Neural cell (in vitro differentiated cells): ENCODE results near the gene MAST2. TPM values are rescaled to one million over a fixed set of nuclear protein-coding genes. Genes with fewer than 3 reads are reported as not detected.

Source experiments
- H2AFZ ChIP-seq: fragments of 200-600, 300-800 bp; sonication (generic), shearing (Covaris generic); 2 replicates; pipeline ENCODE4 v1.6.0; 2014; ENCODE audit warnings: low read depth, mild to moderate bottlenecking, antibody characterized with exemption, low read length, moderate library complexity
- H3F3A ChIP-seq: fragments of 200-600 bp; shearing (Covaris generic); 2 replicates; pipeline ENCODE4 v1.6.1; 2016; ENCODE audit warnings: mild to moderate bottlenecking, moderate library complexity, mixed read lengths, antibody characterized with exemption, low read length; ENCODE audit not compliant: insufficient read depth, poor library complexity, severe bottlenecking
- H3K27ac ChIP-seq: fragments of 200-600, 300-800 bp; sonication (generic), shearing (Covaris generic); 2 replicates; pipeline ENCODE4 v1.5.1; 2014; ENCODE audit warnings: mild to moderate bottlenecking, low read length, moderate library complexity
- H3K27me3 ChIP-seq: fragments of 300-800, 200-600 bp; sonication (generic), shearing (Covaris generic); 2 replicates; pipeline ENCODE4 v1.6.0; 2014; ENCODE audit warnings: mild to moderate bottlenecking, low read depth, low read length, moderate library complexity; ENCODE audit not compliant: insufficient read depth
- H3K36me3 ChIP-seq: fragments of 300-800, 200-600 bp; sonication (generic), shearing (Covaris generic); 2 replicates; pipeline ENCODE4 v1.5.1; 2014; ENCODE audit warnings: mild to moderate bottlenecking, antibody characterized with exemption, low read length, moderate library complexity; ENCODE audit not compliant: insufficient read depth
- H3K4me2 ChIP-seq: fragments of 300-800, 200-600 bp; sonication (generic), shearing (Covaris generic); 2 replicates; pipeline ENCODE4 v1.6.0; 2014; ENCODE audit warnings: mild to moderate bottlenecking, low read length
- H3K4me3 ChIP-seq: fragments of 300-800, 200-600 bp; sonication (generic), shearing (Covaris generic); 2 replicates; pipeline ENCODE4 v1.5.1; 2014; ENCODE audit warnings: mild to moderate bottlenecking, low read length, moderate library complexity
- H3K79me2 ChIP-seq: fragments of 200-600 bp; shearing (Covaris generic); replicated peaks from 2 replicates; pipeline ENCODE4 v1.6.0; 2014; ENCODE audit warnings: mild to moderate bottlenecking, low read length, moderate library complexity; ENCODE audit not compliant: insufficient read depth
- H3K9ac ChIP-seq: fragments of 300-800, 200-600 bp; sonication (generic), shearing (Covaris generic); 2 replicates; pipeline ENCODE4 v1.6.1; 2016; ENCODE audit warnings: mild to moderate bottlenecking, low read length, mixed read lengths
- H3K9me2 ChIP-seq: fragments of 200-600 bp; shearing (Covaris generic); 2 replicates; pipeline ENCODE4 v1.6.1; 2016; ENCODE audit warnings: mild to moderate bottlenecking, low read length, mixed read lengths; ENCODE audit not compliant: insufficient read depth
- H3K9me3 ChIP-seq: fragments of 200-600, 300-800 bp; sonication (generic), shearing (Covaris generic); 2 replicates; pipeline ENCODE4 v1.6.1; 2016; ENCODE audit warnings: mild to moderate bottlenecking, mixed run types, low read length, moderate library complexity, mixed read lengths
- H4K20me1 ChIP-seq: fragments of 200-600 bp; shearing (Covaris generic); 2 replicates; pipeline ENCODE4 v1.6.1; 2016; ENCODE audit warnings: mild to moderate bottlenecking, mixed run types; ENCODE audit not compliant: insufficient read depth
- CTCF ChIP-seq: fragments of 450-650 bp; IDR thresholded peaks from 2 replicates; pipeline ENCODE4 v1.5.1; 2014; ENCODE audit warnings: antibody characterized with exemption, mild to moderate bottlenecking, moderate library complexity; ENCODE audit not compliant: poor library complexity, severe bottlenecking
- EP300 ChIP-seq: fragments of 450-650 bp; conservative IDR thresholded peaks from 2 replicates; pipeline ENCODE4 v1.6.1; 2014; ENCODE audit warnings: antibody characterized with exemption, mild to moderate bottlenecking, moderate library complexity; ENCODE audit not compliant: poor library complexity, severe bottlenecking
- EZH2 ChIP-seq: fragments of 200-600, 300-800 bp; shearing (Covaris generic), sonication (generic); IDR thresholded peaks from 2 replicates; pipeline ENCODE4 v1.6.1; 2014; ENCODE audit warnings: antibody characterized with exemption, low read length, borderline replicate concordance, mild to moderate bottlenecking; ENCODE audit not compliant: insufficient read depth, poor library complexity, severe bottlenecking
- MXI1 ChIP-seq: fragments of 450-650 bp; conservative IDR thresholded peaks from 2 replicates; pipeline ENCODE4 v1.6.1; 2014; ENCODE audit warnings: antibody characterized with exemption, mild to moderate bottlenecking; ENCODE audit not compliant: poor library complexity, severe bottlenecking
- POLR2AphosphoS5 ChIP-seq: IDR thresholded peaks from 2 replicates; pipeline ENCODE4 v1.6.1; 2012
- RAD21 ChIP-seq: fragments of 450-650 bp; conservative IDR thresholded peaks from 2 replicates; pipeline ENCODE4 v1.6.1; 2014; ENCODE audit warnings: antibody characterized with exemption, mild to moderate bottlenecking, moderate library complexity
- REST ChIP-seq: IDR thresholded peaks from 2 replicates; pipeline ENCODE4 v1.6.1; 2012; ENCODE audit warnings: borderline replicate concordance
- SMC3 ChIP-seq: fragments of 450-650 bp; conservative IDR thresholded peaks from 2 replicates; pipeline ENCODE4 v1.6.1; 2014; ENCODE audit warnings: antibody characterized with exemption, mild to moderate bottlenecking, moderate library complexity; ENCODE audit not compliant: poor library complexity
- TAF1 ChIP-seq: IDR thresholded peaks from 2 replicates; pipeline ENCODE4 v1.6.1; 2012; ENCODE audit warnings: low read depth
- polyA plus RNA-seq: library from polyadenylated mRNA; depleted of rRNA; stranded (reverse); fragments of >200 nt; gene quantifications from 2 replicates; pipeline ENCODE4 v1.2.3, GENCODE V29; 2014

The MAST2 gene
- polyA plus RNA-seq, 1 donor from 2014 or later: 22.2 TPM

GRCh38 chr1:45971335-45971734, 167.9 kb downstream of the MAST2 start:
- Histone ChIP-seq H3K79me2 (no peaks in the 10 kb centered on the region), H4K20me1 (no peaks in the 10 kb centered on the region), H3K4me2 (no peak overlapping the region), H3K9ac (no peak overlapping the region), H3K27me3 (no peaks in the 10 kb centered on the region), H3K27ac (no peak overlapping the region), H3K36me3 (peaks cover 8% of the 10 kb centered on the region), H2AFZ (no peak overlapping the region), H3K9me2 (no peaks in the 10 kb centered on the region), H3F3A (no peaks in the 10 kb centered on the region), H3K4me3 (no peak overlapping the region), H3K9me3 (no peaks in the 10 kb centered on the region)
- TF ChIP-seq REST (no peak), SMC3 (no peak), TAF1 (no peak), RAD21 (no peak), EP300 (no peak), MXI1 (no peak), EZH2 (no peak), CTCF (no peak), POLR2AphosphoS5 (no peak)

GRCh38 chr1:45971922-45972531, 168.6 kb downstream of the MAST2 start:
- H3F3A ChIP-seq: no peaks in the 10 kb centered on the region
- TF ChIP-seq EP300 (no peak), CTCF (no peak), EZH2 (no peak), SMC3 (no peak), TAF1 (no peak), POLR2AphosphoS5 (no peak), MXI1 (no peak), REST (no peak), RAD21 (no peak)
- H3K79me2 ChIP-seq: no peaks in the 10 kb centered on the region
- no peak overlapping the region for H2AFZ ChIP-seq
- no peak overlapping the region for H3K4me2 ChIP-seq
- no peak overlapping the region for H3K9ac ChIP-seq
- H3K4me3 ChIP-seq: no peak overlapping the region
- no peaks in the 10 kb centered on the region for H3K9me3 ChIP-seq
- H3K27ac ChIP-seq: no peak overlapping the region
- no peaks in the 10 kb centered on the region for H3K27me3 ChIP-seq
- H4K20me1 ChIP-seq: no peaks in the 10 kb centered on the region
- H3K36me3 ChIP-seq: peaks cover 8% of the 10 kb centered on the region
- H3K9me2 ChIP-seq: no peaks in the 10 kb centered on the region
